A549 (cell line): ENCODE data around the gene POLDIP2.

Source experiments
- BHLHE40 ChIP-seq: IDR thresholded peaks from 2 replicates; pipeline ENCODE4 v1.6.1; 2012; ENCODE audit warnings: low read depth, low read length, inconsistent platforms
- CEBPB ChIP-seq, 2 experiments: fragments of >200 bp in 1 of 2; sonication (Bioruptor Twin) in 1 of 2; formaldehyde crosslinking in 1 of 2; IDR thresholded peaks; 2 replicates each; pipeline ENCODE4 v1.6.1; 2012 to 2016
- CTCF ChIP-seq: fragments of >200 bp; sonication (Bioruptor Twin); formaldehyde crosslinking; IDR thresholded peaks from 3 replicates; pipeline ENCODE4 v1.5.1; 2016
- EP300 ChIP-seq, 2 experiments: fragments of >200 bp; sonication (Bioruptor Twin); formaldehyde crosslinking; IDR thresholded peaks; 2 replicates in 1 of 2; 3 replicates in 1 of 2; pipeline ENCODE4 v1.6.1; 2016 to 2017
- MAFK ChIP-seq: fragments of 450-650 bp; IDR thresholded peaks from 2 replicates; pipeline ENCODE4 v1.6.1; 2014; ENCODE audit not compliant: partially characterized antibody
- MAX ChIP-seq: IDR thresholded peaks from 2 replicates; pipeline ENCODE4 v1.6.1; 2012
- NPAS2 ChIP-seq: fragments of 250-450 bp; sonication (Bioruptor Pico); IDR thresholded peaks from 2 replicates; pipeline ENCODE4 v1.8.0; 2022; ENCODE audit warnings: mild to moderate bottlenecking, moderate library complexity, borderline replicate concordance
- NR3C1 ChIP-seq: fragments of >200 bp; sonication (Bioruptor Twin); formaldehyde crosslinking; IDR thresholded peaks from 3 replicates; pipeline ENCODE4 v1.6.1; 2017
- POLR2A ChIP-seq: IDR thresholded peaks from 2 replicates; pipeline ENCODE4 v1.6.1; 2012; ENCODE audit warnings: mild to moderate bottlenecking, low read length
- USF2 ChIP-seq: fragments of 450-650 bp; IDR thresholded peaks from 2 replicates; pipeline ENCODE4 v1.6.1; 2014; ENCODE audit warnings: antibody characterized with exemption
- ZC3H11A ChIP-seq: fragments of 450-650 bp; IDR thresholded peaks from 2 replicates; pipeline ENCODE4 v1.6.1; 2014; ENCODE audit warnings: antibody characterized with exemption, mild to moderate bottlenecking

- TF ChIP-seq CTCF (no peak), CEBPB (IDR thresholded peaks at IDR 0.05) (no peak), MAX (no peak), NPAS2 (no peak), EP300 (IDR thresholded peaks at IDR 0.05) (no peak), POLR2A (no peak), USF2 (no peak), MAFK (no peak), NR3C1 (no peak), BHLHE40 (no peak), ZC3H11A (no peak)
Observed at GRCh38 chr17:28363186-28363585, 5.9 kb upstream of the POLDIP2 start.
